B cell (primary cell): ENCODE results near the gene DLG1. TPM values are rescaled to one million over a fixed set of nuclear protein-coding genes. Genes with fewer than 3 reads are reported as not detected.

Source experiments
- ATAC-seq: fragments of 200-7000 bp; cut with Tn5 transposase; one replicate; pipeline ENCODE4 v1.10.0; 2021; ENCODE audit warnings: low read depth, mild to moderate bottlenecking, moderate number of reproducible peaks, moderate library complexity
- CTCF ChIA-PET: fragments of 350-600 bp; sonication (Branson Sonifier 250); formaldehyde crosslinking; loops from one replicate; lab custom pipeline; 2021; ENCODE audit warnings: antibody characterized with exemption, inconsistent platforms; lab: Charles Lee
- POLR2A ChIA-PET: fragments of 350-600 bp; sonication (Branson Sonifier 250); formaldehyde crosslinking; loops from one replicate; lab custom pipeline; 2021; ENCODE audit warnings: antibody characterized with exemption; lab: Charles Lee
- DNase-seq: peaks from one replicate; pipeline ENCODE4 v3.0.0; 2013
- H2AFZ ChIP-seq: 2 replicates; pipeline ENCODE4 v1.6.1; 2012; ENCODE audit warnings: mild to moderate bottlenecking, low read depth, low read length; ENCODE audit not compliant: insufficient read depth, poor library complexity, severe bottlenecking
- H3K27ac ChIP-seq, 2 donors: 1 replicate in 1 of 2; 2 replicates in 1 of 2; pipeline ENCODE4 v1.5.1; 2012 to 2013; ENCODE audit warnings: low read length in 2 of 2, mild to moderate bottlenecking in 2 of 2, moderate library complexity in 1 of 2
- H3K27me3 ChIP-seq, 4 experiments: fragments of 200-600 bp in 1 of 4; sonication (generic) in 1 of 4; replicated peaks in 1 of 4; 1 replicate in 2 of 4; 2 replicates in 2 of 4; pipeline versions ENCODE4 v1.6.1 to v1.7.0; 2013 to 2016; ENCODE audit warnings: low read length in 3 of 4, mild to moderate bottlenecking in 2 of 4, mixed read lengths in 1 of 4, moderate library complexity in 1 of 4; ENCODE audit not compliant: insufficient read depth in 4 of 4, control insufficient read depth in 3 of 4; ENCODE audit errors: control extremely low read depth in 1 of 4
- H3K36me3 ChIP-seq, 2 experiments: replicated peaks in 1 of 2; 1 replicate in 1 of 2; 2 replicates in 1 of 2; pipeline versions ENCODE4 v1.6.1 to v1.7.1; 2013; ENCODE audit warnings: low read length in 1 of 2; ENCODE audit not compliant: insufficient read depth in 2 of 2, control insufficient read depth in 1 of 2; ENCODE audit errors: control extremely low read depth in 1 of 2, extremely low read depth in 1 of 2
- H3K4me1 ChIP-seq, 2 donors: fragments of 200-600 bp in 1 of 2; sonication (generic) in 1 of 2; 1 replicate in 1 of 2; 2 replicates in 1 of 2; pipeline versions ENCODE4 v1.5.1 to v1.6.1; 2013 to 2017; ENCODE audit warnings: low read length in 2 of 2; ENCODE audit not compliant: control insufficient read depth in 2 of 2, insufficient read depth in 2 of 2
- H3K4me2 ChIP-seq: replicated peaks from 2 replicates; pipeline ENCODE3; 2012; ENCODE audit warnings: mild to moderate bottlenecking, low read depth, low read length; ENCODE audit not compliant: poor library complexity, severe bottlenecking
- H3K4me3 ChIP-seq, 5 experiments: fragments of 200-600 bp in 1 of 5; sonication (generic) in 1 of 5; 1 replicate in 3 of 5; 2 replicates in 2 of 5; pipeline versions ENCODE4 v1.5.1 to v1.7.0; 2011 to 2016; ENCODE audit warnings: low read length in 4 of 5, mild to moderate bottlenecking in 4 of 5, low read depth in 2 of 5, control low read depth in 1 of 5, moderate library complexity in 1 of 5; ENCODE audit not compliant: insufficient read depth in 1 of 5; ENCODE audit errors: control extremely low read depth in 1 of 5, extremely low read depth in 1 of 5
- H3K79me2 ChIP-seq: fragments of 200-600 bp; sonication (generic); one replicate; pipeline ENCODE4 v1.6.0; 2016; ENCODE audit warnings: low read length; ENCODE audit not compliant: control insufficient read depth, insufficient read depth
- H3K9ac ChIP-seq: fragments of 200-600 bp; sonication (generic); 2 replicates; pipeline ENCODE4 v1.6.1; 2017; ENCODE audit warnings: mild to moderate bottlenecking, low read length, moderate library complexity
- H3K9me3 ChIP-seq, 3 donors: one replicate each; pipeline versions ENCODE4 v1.6.1 to v1.7.1; 2013; ENCODE audit warnings: low read length in 2 of 3; ENCODE audit not compliant: control insufficient read depth in 2 of 3, insufficient read depth in 1 of 3; ENCODE audit errors: control extremely low read depth in 1 of 3
- H4K20me1 ChIP-seq: 2 replicates; pipeline ENCODE4 v1.6.0; 2012; ENCODE audit warnings: mild to moderate bottlenecking, low read length; ENCODE audit not compliant: insufficient read depth, control insufficient read depth, poor library complexity, severe bottlenecking
- H3K27ac Mint-ChIP-seq: one replicate; pipeline ENCODE4 v1.8.0; 2021; ENCODE audit warnings: mixed read lengths
- H3K27me3 Mint-ChIP-seq: one replicate; pipeline ENCODE4 v1.8.0; 2021; ENCODE audit warnings: mixed read lengths
- H3K4me1 Mint-ChIP-seq: one replicate; pipeline ENCODE4 v1.8.0; 2021; ENCODE audit warnings: mixed read lengths
- H3K4me3 Mint-ChIP-seq: one replicate; pipeline ENCODE4 v1.8.0; 2021; ENCODE audit warnings: mixed read lengths
- H3K9me3 Mint-ChIP-seq: one replicate; pipeline ENCODE4 v1.8.0; 2022; ENCODE audit warnings: mixed read lengths; ENCODE audit not compliant: insufficient read depth
- CTCF ChIP-seq: fragments of 200-600 bp; IDR thresholded peaks from one replicate; pipeline ENCODE4 v1.8.0; 2022; ENCODE audit warnings: antibody characterized with exemption, mild to moderate bottlenecking
- EZH2 ChIP-seq: IDR thresholded peaks from 2 replicates; pipeline ENCODE4 v1.6.1; 2012; ENCODE audit warnings: borderline replicate concordance, low read depth, mild to moderate bottlenecking, moderate library complexity, low read length; ENCODE audit not compliant: insufficient read depth, poor library complexity, severe bottlenecking
- WGBS: methylation state at CpG from one replicate; pipeline ENCODE4 v1.1.5; 2013; ENCODE audit warnings: missing lambda C conversion rate; ENCODE audit not compliant: insufficient coverage; 5-methylcytosine and 5-hydroxymethylcytosine counted together
- intact Hi-C: fragments of 100-400 bp; cut with micrococcal nuclease; formaldehyde crosslinking; loops from one replicate; pipeline ENCODE4 v1.10.0; 2022
- polyA plus RNA-seq: library from polyadenylated mRNA; depleted of rRNA; stranded (reverse); fragments of >200 nt; gene quantifications from 2 replicates; pipeline ENCODE4 v1.2.3, GENCODE V29; 2012
- total RNA-seq, 2 donors: library from RNA; stranded (reverse); fragments of 120-200 nt in 1 of 2; gene quantifications; 1 replicate in 1 of 2; 2 replicates in 1 of 2; pipeline versions ENCODE4 v1.2.3 to v1.2.4, GENCODE V29; 2013 to 2022

Gene DLG1
- total and polyA plus RNA-seq, 2 donors (not counting 1 experiment from before 2014, with no cell fraction given), result 23.4 to 114 TPM

- Histone ChIP-seq H3K9ac (no peak overlapping the region), H3K4me3 (no peak overlapping the region), H3K27me3 (peaks cover 0 to 65% (median 9%) of the 10 kb centered on the region in 4 experiments), H3K79me2 (no peaks in the 10 kb centered on the region), H4K20me1 (peaks cover 5% of the 10 kb centered on the region), H3K4me1 (peaks cover 41 to 42% of the 10 kb centered on the region in 2 donors), H3K4me2 (no peak overlapping the region), H2AFZ (no peak overlapping the region), H3K27ac (no peak overlapping the region), H3K36me3 (no peaks in the 10 kb centered on the region), H3K9me3 (peaks cover 0 to 13% (median 0%) of the 10 kb centered on the region in 3 donors)
- ChIA-PET CTCF (no interaction called here), POLR2A (no interaction called here)
- no peak for ATAC-seq
- intact Hi-C loops, result no loop called here
- TF ChIP-seq EZH2 (no peak), CTCF (no peak)
- H3K9me3 Mint-ChIP-seq, result no peaks in the 10 kb centered on the region
- H3K27me3 Mint-ChIP-seq, result peaks cover 31% of the 10 kb centered on the region
- no peak overlapping the region for H3K27ac Mint-ChIP-seq
- peak; percentile 25 for DNase-seq
- WGBS, result 97% methylated on average over 16 of the region's 21 CpGs
- H3K4me1 Mint-ChIP-seq, result peaks cover 45% of the 10 kb centered on the region
- no peak overlapping the region for H3K4me3 Mint-ChIP-seq
Observed at GRCh38 chr3:197025736-197026480, 272.5 kb downstream of the DLG1 start.
